Astrocyte of the cerebellum (primary cell): ENCODE data around the gene SAMSN1.

Source experiments
- DNase-seq: peaks from one replicate; pipeline ENCODE4 v3.0.0-alpha.2; 2011; ENCODE audit warnings: low read depth
- H3K4me3 ChIP-seq: 2 replicates; pipeline ENCODE4 v1.5.1; 2011; ENCODE audit warnings: mild to moderate bottlenecking, low read depth, low read length, moderate library complexity
- CTCF ChIP-seq: IDR thresholded peaks from 2 replicates; pipeline ENCODE4 v1.5.1; 2012; ENCODE audit warnings: low read length, low read depth, moderate library complexity, mild to moderate bottlenecking; ENCODE audit errors: missing control alignments
- in situ Hi-C: cut with HindIII; loops from 2 replicates; pipeline ENCODE4 v1.10.0; 2017; ENCODE audit warnings: low sequenced_read_pairs

SAMSN1 gene

GRCh38 chr21:14545906-14546480, at the start of gene SAMSN1:
Gene SAMSN1 (minus strand): TSS chr21:14546315. CDS start chr21:14546261, 54 bp downstream.
- H3K4me3 ChIP-seq = no peak within 1 kb of the TSS
- in situ Hi-C loops = no loop called here
- no peak for TF ChIP-seq CTCF
- no peak for DNase-seq

DNA sequence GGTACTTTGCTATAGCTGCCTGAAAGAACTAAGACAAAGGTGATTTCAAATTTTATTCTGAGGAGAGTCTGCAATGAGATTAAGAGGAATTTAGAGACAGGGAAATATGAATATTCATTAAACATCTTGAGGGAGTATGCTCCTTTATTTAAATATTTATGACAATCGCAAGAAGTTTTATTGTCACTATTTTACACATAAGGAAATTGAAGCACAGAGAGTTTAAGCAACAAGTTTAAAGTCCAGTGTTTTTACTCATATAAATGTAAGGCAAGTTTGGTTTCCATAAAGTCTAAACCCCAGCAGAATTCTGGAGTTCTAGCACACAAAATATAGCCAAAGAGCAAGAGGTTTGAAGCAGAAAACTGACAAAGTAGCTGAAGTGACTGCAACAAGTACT, 49.3 kb upstream of the SAMSN1 start:
- H3K4me3 ChIP-seq = no peak overlapping the region
- in situ Hi-C loops = no loop called here
- DNase-seq = no peak
- no peak for TF ChIP-seq CTCF

GRCh38 chr21:14594967-14595366, 48.9 kb upstream of the SAMSN1 start:
- no peak for DNase-seq
- TF ChIP-seq CTCF = no peak
- in situ Hi-C loops = no loop called here
- no peak overlapping the region for H3K4me3 ChIP-seq

GRCh38 chr21:14593230-14593629, 47.1 kb upstream of the SAMSN1 start:
- TF ChIP-seq CTCF = no peak
- no peak overlapping the region for H3K4me3 ChIP-seq
- no peak for DNase-seq
- in situ Hi-C loops = no loop called here

DNA sequence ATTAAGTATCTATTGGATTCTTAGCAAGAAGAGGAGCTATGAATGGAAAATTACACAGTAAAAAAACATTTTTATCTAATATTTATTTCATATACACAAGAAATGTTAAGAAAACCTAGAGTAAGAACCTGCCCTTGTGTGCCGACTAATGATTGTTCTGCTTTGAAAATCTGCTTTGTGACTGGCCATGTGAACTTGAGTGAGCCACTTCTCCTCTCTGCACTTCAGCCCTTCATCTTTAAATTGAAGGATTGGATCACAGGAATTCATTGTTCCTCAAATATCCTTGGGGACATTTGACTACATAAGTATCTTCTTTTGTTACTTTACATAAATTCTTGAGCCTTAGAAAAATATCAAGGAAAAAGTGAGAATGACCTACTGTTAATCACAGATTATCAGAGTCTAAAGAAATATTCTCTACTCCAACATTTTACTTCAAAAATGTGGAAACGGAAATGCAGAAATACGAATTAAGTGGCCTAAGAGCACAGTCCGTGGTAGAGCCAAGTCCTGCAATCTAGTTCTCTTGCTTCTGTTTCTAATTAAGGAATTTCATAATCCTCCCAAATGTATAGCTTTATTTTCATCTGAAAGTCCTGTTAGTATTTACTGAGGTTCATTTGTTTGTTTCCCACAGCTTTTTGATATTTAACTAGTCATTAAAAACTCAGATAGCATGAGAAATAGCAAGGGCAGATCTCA, 46.3 kb upstream of the SAMSN1 start:
- H3K4me3 ChIP-seq = no peak overlapping the region
- no peak for TF ChIP-seq CTCF
- no peak for DNase-seq
- in situ Hi-C loops = no loop called here

DNA sequence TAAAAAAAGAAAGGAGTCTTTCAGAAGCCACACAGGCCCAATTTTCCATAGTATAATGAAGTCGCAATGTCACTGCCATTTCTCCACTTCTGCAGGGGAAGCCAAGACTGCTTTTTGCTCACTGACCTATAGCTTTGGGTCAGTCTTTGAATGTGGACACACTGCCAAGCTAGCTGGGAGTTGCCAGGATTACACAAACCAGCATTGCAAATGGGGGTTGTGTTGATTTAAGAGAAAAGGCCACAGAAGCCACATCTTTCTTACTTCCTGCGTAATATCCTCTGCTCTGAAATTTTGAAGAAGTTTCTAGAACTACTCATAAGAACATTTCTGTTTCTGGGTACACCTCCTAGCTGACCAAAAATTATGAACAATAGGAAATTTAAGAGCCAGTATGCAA, 45.8 kb upstream of the SAMSN1 start:
- in situ Hi-C loops = no loop called here
- DNase-seq = peak; percentile 33
- no peak for TF ChIP-seq CTCF
- no peak overlapping the region for H3K4me3 ChIP-seq
